A549 (cell line): Measurements from ENCODE around the gene ERN1. TPM values are rescaled to one million over a fixed set of nuclear protein-coding genes. Genes with fewer than 3 reads are reported as not detected.

Experiments
- ATAC-seq, 2 experiments: fragments of 200-7000 bp in 1 of 2; fragments of >200 bp in 1 of 2; cut with Nextera tagmentation in 1 of 2; cut with Tn5 transposase in 1 of 2; 3 replicates each; pipeline versions ENCODE4 v1.8.0 to v1.9.1; 2018 to 2020; ENCODE audit warnings: mild to moderate bottlenecking in 1 of 2, moderate library complexity in 1 of 2
- CTCF ChIA-PET: fragments of 300-600 bp; sonication (Branson Sonifier 250); formaldehyde crosslinking; extraction: SDS; loops from one replicate; lab custom pipeline; 2021; ENCODE audit warnings: antibody characterized with exemption, inconsistent platforms; lab: Yijun Ruan, JAX
- POLR2A ChIA-PET: fragments of 350-600 bp; formaldehyde crosslinking; extraction: SDS; loops from one replicate; lab custom pipeline; 2021; ENCODE audit warnings: antibody characterized with exemption, inconsistent platforms; lab: Yijun Ruan, JAX
- DNase-seq, 2 experiments: peaks; one replicate each; pipeline versions ENCODE4 v3.0.0 to v3.0.0-alpha.2; 2011 to 2016; ENCODE audit warnings: low read depth in 1 of 2, low spot score in 1 of 2
- FAIRE-seq: peaks from 2 replicates; lab custom pipeline; 2011; peaks lifted over from hg19 to GRCh38; lab: Jason Lieb, UNC
- H3K27ac ChIP-seq, 2 experiments: fragments of >200 bp; sonication (Bioruptor Twin); formaldehyde crosslinking; 3 replicates each; pipeline ENCODE4 v1.5.1; 2016 to 2017
- H3K4me1 ChIP-seq: fragments of >200 bp; sonication (Bioruptor Twin); formaldehyde crosslinking; 3 replicates; pipeline ENCODE4 v1.6.1; 2016
- H3K4me2 ChIP-seq: fragments of >200 bp; sonication (Bioruptor Twin); formaldehyde crosslinking; 3 replicates; pipeline ENCODE4 v1.6.1; 2016
- H3K4me3 ChIP-seq: fragments of >200 bp; sonication (Bioruptor Twin); formaldehyde crosslinking; 3 replicates; pipeline ENCODE4 v1.5.1; 2016
- H3K9me3 ChIP-seq: fragments of >200 bp; sonication (Bioruptor Twin); formaldehyde crosslinking; 3 replicates; pipeline ENCODE4 v1.6.1; 2016
- BHLHE40 ChIP-seq: IDR thresholded peaks from 2 replicates; pipeline ENCODE4 v1.6.1; 2012; ENCODE audit warnings: low read depth, low read length, inconsistent platforms
- CBX8 ChIP-seq: fragments of 200-600 bp; sonication (generic); IDR thresholded peaks from 2 replicates; pipeline ENCODE4 v1.6.1; 2016
- CEBPB ChIP-seq, 2 experiments: fragments of >200 bp in 1 of 2; sonication (Bioruptor Twin) in 1 of 2; formaldehyde crosslinking in 1 of 2; IDR thresholded peaks; 2 replicates each; pipeline ENCODE4 v1.6.1; 2012 to 2016
- EHMT2 ChIP-seq: fragments of 200-600 bp; sonication (generic); IDR thresholded peaks from 2 replicates; pipeline ENCODE4 v1.6.1; 2016; ENCODE audit warnings: antibody characterized with exemption, low read depth, mild to moderate bottlenecking, moderate library complexity
- ESRRA ChIP-seq: fragments of 150-350 bp; IDR thresholded peaks from 2 replicates; pipeline ENCODE4 v1.6.1; 2014; ENCODE audit warnings: mild to moderate bottlenecking, low read length, borderline replicate concordance
- FOSB ChIP-seq: fragments of 250-450 bp; sonication (Bioruptor Pico); IDR thresholded peaks from 2 replicates; pipeline ENCODE4 v1.5.0; 2020; ENCODE audit warnings: mild to moderate bottlenecking, moderate library complexity
- FOSL2 ChIP-seq, 2 experiments: fragments of 450-650 bp in 1 of 2; fragments of >200 bp in 1 of 2; sonication (Bioruptor Twin) in 1 of 2; formaldehyde crosslinking; IDR thresholded peaks; 2 replicates each; pipeline versions ENCODE4 v1.5.0 to v1.6.1; 2016 to 2020; ENCODE audit warnings: mild to moderate bottlenecking in 1 of 2, moderate library complexity in 1 of 2
- FOXS1 ChIP-seq: fragments of 250-450 bp; sonication (Bioruptor Pico); IDR thresholded peaks from 2 replicates; pipeline ENCODE4 v1.5.0; 2020; ENCODE audit warnings: mild to moderate bottlenecking, moderate library complexity
- GATA3 ChIP-seq: IDR thresholded peaks from 2 replicates; pipeline ENCODE4 v1.6.1; 2012; ENCODE audit warnings: borderline replicate concordance
- HEYL ChIP-seq: fragments of 250-450 bp; sonication (Bioruptor Pico); IDR thresholded peaks from 2 replicates; pipeline ENCODE4 v1.8.0; 2021; ENCODE audit warnings: mild to moderate bottlenecking, moderate library complexity
- HOXB5 ChIP-seq: fragments of 250-450 bp; sonication (Bioruptor Pico); IDR thresholded peaks from 2 replicates; pipeline ENCODE4 v1.5.0; 2020; ENCODE audit warnings: mild to moderate bottlenecking, moderate library complexity
- KDM1A ChIP-seq: fragments of 200-600 bp; sonication (generic); IDR thresholded peaks from 2 replicates; pipeline ENCODE4 v1.6.1; 2016; ENCODE audit warnings: low read depth, mild to moderate bottlenecking
- KDM5A ChIP-seq: fragments of 200-600 bp; sonication (generic); IDR thresholded peaks from 2 replicates; pipeline ENCODE4 v1.6.1; 2016; ENCODE audit warnings: antibody characterized with exemption, mild to moderate bottlenecking
- MAFK ChIP-seq: fragments of 450-650 bp; IDR thresholded peaks from 2 replicates; pipeline ENCODE4 v1.6.1; 2014; ENCODE audit not compliant: partially characterized antibody
- MAZ ChIP-seq: fragments of 150-350 bp; IDR thresholded peaks from 2 replicates; pipeline ENCODE4 v1.6.1; 2014; ENCODE audit warnings: antibody characterized with exemption, low read depth, low read length, borderline replicate concordance
- MYC ChIP-seq: IDR thresholded peaks from 2 replicates; pipeline ENCODE4 v1.6.1; 2012; ENCODE audit warnings: mild to moderate bottlenecking, inconsistent platforms, low read length, improper control_type of control experiment, borderline replicate concordance
- NFE2L2 ChIP-seq: fragments of 150-350 bp; conservative IDR thresholded peaks from 2 replicates; pipeline ENCODE4 v1.6.1; 2014; ENCODE audit warnings: low read length
- POLR2A ChIP-seq: IDR thresholded peaks from 2 replicates; pipeline ENCODE4 v1.6.1; 2012; ENCODE audit warnings: mild to moderate bottlenecking, low read length
- RAD21 ChIP-seq, 2 experiments: fragments of >200 bp in 1 of 2; sonication (Bioruptor Twin) in 1 of 2; formaldehyde crosslinking in 1 of 2; IDR thresholded peaks in 1 of 2; conservative IDR thresholded peaks in 1 of 2; 2 replicates in 1 of 2; 3 replicates in 1 of 2; pipeline ENCODE4 v1.6.1; 2012 to 2018; ENCODE audit warnings: inconsistent platforms in 1 of 2
- SREBF2 ChIP-seq: fragments of 450-650 bp; IDR thresholded peaks from 2 replicates; pipeline ENCODE4 v1.6.1; 2014; ENCODE audit warnings: mild to moderate bottlenecking, moderate library complexity
- ZFP36 ChIP-seq: fragments of 450-650 bp; IDR thresholded peaks from 2 replicates; pipeline ENCODE4 v1.6.1; 2014; ENCODE audit warnings: borderline replicate concordance; ENCODE audit not compliant: partially characterized antibody
- ZNF302 ChIP-seq: fragments of 250-450 bp; sonication (Bioruptor Pico); IDR thresholded peaks from 2 replicates; pipeline ENCODE4 v1.9.0; 2021; ENCODE audit warnings: inconsistent platforms, mild to moderate bottlenecking, moderate library complexity
- ZSCAN20 ChIP-seq: fragments of 250-450 bp; sonication (Bioruptor Pico); IDR thresholded peaks from 2 replicates; pipeline ENCODE4 v1.8.0; 2022; ENCODE audit warnings: mild to moderate bottlenecking, moderate library complexity
- WGBS: methylation state at CpG from one replicate; pipeline ENCODE4 v1.1.6; 2017; ENCODE audit errors: missing lambda C conversion rate; 5-methylcytosine and 5-hydroxymethylcytosine counted together
- polyA plus RNA-seq, 4 experiments: library from polyadenylated mRNA; depleted of rRNA in 3 of 4; stranded (reverse); fragments of >200 nt; fragmentation: RNase III in 1 of 4; extraction: RNeasy Plus Mini Kit Qiagen cat#74134 plus additional on column Dnase treatment in 1 of 4; gene quantifications; 2 replicates in 3 of 4; 3 replicates in 1 of 4; pipeline ENCODE4 v1.2.3, GENCODE V29; 2011 to 2017
- TF ChIP-seq, protein P1 (sequence below): fragments of 150-350 bp; IDR thresholded peaks from 2 replicates; pipeline ENCODE4 v1.6.1; 2014; ENCODE audit warnings: low read depth, mild to moderate bottlenecking, low read length
- TF ChIP-seq, protein P2 (sequence below): IDR thresholded peaks from 2 replicates; pipeline ENCODE4 v1.6.1; 2012; ENCODE audit warnings: low read depth, borderline replicate concordance
- TF ChIP-seq, protein P3 (sequence below): fragments of 250-450 bp; sonication (Bioruptor Pico); IDR thresholded peaks from 2 replicates; pipeline ENCODE4 v1.5.0; 2021; ENCODE audit warnings: mild to moderate bottlenecking, moderate library complexity, borderline replicate concordance

Gene ERN1
- polyA plus RNA-seq, 2 of the 4 experiments (the other 2 are of a cell fraction), result 4.1 to 19.8 TPM

DNA sequence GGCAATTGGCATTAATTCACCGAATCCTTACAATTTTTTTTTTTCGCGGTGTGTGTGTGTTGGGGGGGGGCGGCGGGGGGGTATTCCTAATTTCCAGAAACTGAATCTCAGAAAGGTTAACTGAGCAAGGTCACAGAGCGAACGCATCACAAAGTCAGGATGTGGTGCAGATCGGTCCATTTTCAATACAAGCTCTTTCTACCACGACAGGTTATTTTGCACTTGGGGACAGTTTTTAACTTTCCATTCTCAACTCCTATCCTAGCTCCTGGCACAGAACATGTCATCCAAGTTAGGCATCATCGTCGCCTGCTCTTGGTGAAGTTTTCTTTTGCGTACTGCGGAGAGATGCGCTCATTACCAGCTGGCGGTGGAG, 15.4 kb upstream of the ERN1 start:
- 1% methylated on average over 15 of the region's 15 CpGs for WGBS
- peaks cover 23% of the 10 kb centered on the region; the same call in 2 of the 3 replicates for H3K4me1 ChIP-seq
- ChIA-PET CTCF (interaction anchor here (0.8 to 9.5 kb wide), 6 partner anchors 13 to 139 kb away, joined by 3 to 105 read pairs (median 6); partner anchors contain the start of genes ERN1 and ICAM2), POLR2A (interaction anchor here (0.6 to 2.8 kb wide), 61 partner anchors 9 to 610 kb away, joined by 3 to 40 read pairs (median 4); partner anchors contain the start of genes CCDC47, CEP95, DDX42 and ERN1)
- H3K4me2 ChIP-seq, result peak overlapping the region; percentile 96
- FAIRE-seq, result no peak
- H3K27ac ChIP-seq, result peak overlapping the region; percentile 74 to 82
- DNase-seq, result no peak
- H3K4me3 ChIP-seq, result peak overlapping the region; percentile 73
- no peaks in the 10 kb centered on the region for H3K9me3 ChIP-seq
- 0 out of 2 replicates have a peak, but pooled peaks have one; percentile 2 for TF ChIP-seq GATA3
- no peak for TF ChIP-seq MAFK
- no peak for TF ChIP-seq EHMT2
- TF ChIP-seq FOSL2 (IDR thresholded peaks at IDR 0.05), result no peak
- no peak for TF ChIP-seq FOSL2 (CRISPR knock-in tag; IDR thresholded peaks at IDR 0.05)
- ATAC-seq, result no peak; a peak in 1 of 6 replicates

DNA sequence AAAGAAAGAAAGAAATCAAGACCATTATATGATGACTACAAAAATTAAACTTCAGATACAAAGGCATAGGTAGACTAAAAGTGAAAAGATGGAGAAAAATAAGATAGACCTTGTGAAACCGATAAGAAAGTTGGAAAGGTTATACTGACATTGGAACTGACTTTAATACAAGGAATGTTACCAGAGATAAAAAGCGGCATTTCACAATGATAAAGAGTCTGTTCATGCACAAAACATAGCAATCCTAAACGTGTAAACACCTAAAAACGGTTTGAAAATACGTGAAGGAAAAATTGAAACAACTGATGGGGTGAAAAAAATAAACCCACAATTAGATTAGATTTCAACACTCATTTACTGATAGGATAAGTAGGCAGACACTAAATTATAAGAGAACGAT, 9.6 kb upstream of the ERN1 start:
- whole genome bisulfite sequencing, result 59% methylated on average over 6 of the region's 6 CpGs
- TF ChIP-seq FOXS1 (CRISPR knock-in tag) (no peak), MYC (no peak), CBX8 (no peak), GATA3 (no peak), POLR2A (no peak), ZFP36 (no peak), BHLHE40 (no peak), ZSCAN20 (CRISPR knock-in tag) (no peak), MAZ (no peak)
- TF ChIP-seq, all 56 proteins: peak for 0
- Histone ChIP-seq H3K4me3 (no peak overlapping the region), H3K27ac (no peak overlapping the region), H3K4me1 (peaks cover 3% of the 10 kb centered on the region; the same call in 2 of the 3 replicates), H3K9me3 (no peaks in the 10 kb centered on the region), H3K4me2 (no peak overlapping the region)
- FAIRE-seq (no peak), ATAC-seq (no peak), DNase-seq (no peak)
- POLR2A ChIA-PET, result no interaction called here
- CTCF ChIA-PET, result interaction anchor here (1.3 to 6.0 kb wide), 5 partner anchors 110 to 228 kb away, joined by 4 to 43 read pairs (median 5); partner anchors contain the start of genes CSHL1 and GH1

DNA sequence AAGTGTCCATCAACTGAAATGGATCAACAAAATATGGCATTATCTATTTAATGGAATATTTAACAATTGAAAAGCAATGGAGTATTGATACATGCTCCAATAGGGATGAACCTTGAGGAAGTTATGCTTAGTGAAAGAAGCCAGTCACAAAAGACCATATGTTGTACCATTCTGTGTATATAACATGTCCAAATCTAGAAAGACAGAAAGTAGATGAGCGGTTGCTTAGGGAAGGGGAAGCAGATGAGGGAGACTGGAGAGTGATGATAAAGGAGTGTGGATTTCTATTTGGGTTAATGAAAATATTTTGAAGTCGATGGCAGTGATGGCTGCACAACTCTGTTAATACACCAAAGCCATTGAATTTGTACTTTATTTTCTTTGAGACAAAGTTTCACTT, 8.5 kb upstream of the ERN1 start:
- ChIA-PET POLR2A (no interaction called here), CTCF (interaction anchor here (0.7 to 6.0 kb wide), 5 partner anchors 100 to 227 kb away, joined by 3 to 43 read pairs (median 4); partner anchors contain the start of genes CSHL1 and GH1)
- no peak for ATAC-seq
- FAIRE-seq, result no peak
- no peaks in the 10 kb centered on the region for H3K9me3 ChIP-seq
- no peak overlapping the region for H3K4me2 ChIP-seq
- DNase-seq, result no peak
- no peak overlapping the region for H3K27ac ChIP-seq
- TF ChIP-seq GATA3 (no peak), FOSB (CRISPR knock-in tag) (no peak), RAD21 (conservative IDR thresholded peaks at IDR 0.05 in 1 of 2, IDR thresholded peaks at IDR 0.05 in 1 of 2) (no peak), KDM5A (no peak), SREBF2 (no peak), ESRRA (no peak), KDM1A (no peak), HOXB5 (no peak), HEYL (CRISPR knock-in tag) (no peak), CEBPB (IDR thresholded peaks at IDR 0.05) (no peak), ZNF302 (CRISPR knock-in tag) (no peak), NFE2L2 (no peak)
- TF ChIP-seq, protein P1, sequence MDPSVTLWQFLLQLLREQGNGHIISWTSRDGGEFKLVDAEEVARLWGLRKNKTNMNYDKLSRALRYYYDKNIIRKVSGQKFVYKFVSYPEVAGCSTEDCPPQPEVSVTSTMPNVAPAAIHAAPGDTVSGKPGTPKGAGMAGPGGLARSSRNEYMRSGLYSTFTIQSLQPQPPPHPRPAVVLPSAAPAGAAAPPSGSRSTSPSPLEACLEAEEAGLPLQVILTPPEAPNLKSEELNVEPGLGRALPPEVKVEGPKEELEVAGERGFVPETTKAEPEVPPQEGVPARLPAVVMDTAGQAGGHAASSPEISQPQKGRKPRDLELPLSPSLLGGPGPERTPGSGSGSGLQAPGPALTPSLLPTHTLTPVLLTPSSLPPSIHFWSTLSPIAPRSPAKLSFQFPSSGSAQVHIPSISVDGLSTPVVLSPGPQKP, result no peak
- TF ChIP-seq, protein P2, sequence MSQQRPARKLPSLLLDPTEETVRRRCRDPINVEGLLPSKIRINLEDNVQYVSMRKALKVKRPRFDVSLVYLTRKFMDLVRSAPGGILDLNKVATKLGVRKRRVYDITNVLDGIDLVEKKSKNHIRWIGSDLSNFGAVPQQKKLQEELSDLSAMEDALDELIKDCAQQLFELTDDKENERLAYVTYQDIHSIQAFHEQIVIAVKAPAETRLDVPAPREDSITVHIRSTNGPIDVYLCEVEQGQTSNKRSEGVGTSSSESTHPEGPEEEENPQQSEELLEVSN, result no peak
- TF ChIP-seq, protein P3, sequence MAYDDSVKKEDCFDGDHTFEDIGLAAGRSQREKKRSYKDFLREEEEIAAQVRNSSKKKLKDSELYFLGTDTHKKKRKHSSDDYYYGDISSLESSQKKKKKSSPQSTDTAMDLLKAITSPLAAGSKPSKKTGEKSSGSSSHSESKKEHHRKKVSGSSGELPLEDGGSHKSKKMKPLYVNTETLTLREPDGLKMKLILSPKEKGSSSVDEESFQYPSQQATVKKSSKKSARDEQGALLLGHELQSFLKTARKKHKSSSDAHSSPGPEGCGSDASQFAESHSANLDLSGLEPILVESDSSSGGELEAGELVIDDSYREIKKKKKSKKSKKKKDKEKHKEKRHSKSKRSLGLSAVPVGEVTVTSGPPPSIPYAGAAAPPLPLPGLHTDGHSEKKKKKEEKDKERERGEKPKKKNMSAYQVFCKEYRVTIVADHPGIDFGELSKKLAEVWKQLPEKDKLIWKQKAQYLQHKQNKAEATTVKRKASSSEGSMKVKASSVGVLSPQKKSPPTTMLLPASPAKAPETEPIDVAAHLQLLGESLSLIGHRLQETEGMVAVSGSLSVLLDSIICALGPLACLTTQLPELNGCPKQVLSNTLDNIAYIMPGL (CRISPR knock-in tag), result no peak
- no peaks in the 10 kb centered on the region for H3K4me1 ChIP-seq
- WGBS, result 76% methylated on average over 2 of the region's 2 CpGs
- no peak overlapping the region for H3K4me3 ChIP-seq
